Measurements from ENCODE around the gene ABHD17B.

Gene ABHD17B

DNA sequence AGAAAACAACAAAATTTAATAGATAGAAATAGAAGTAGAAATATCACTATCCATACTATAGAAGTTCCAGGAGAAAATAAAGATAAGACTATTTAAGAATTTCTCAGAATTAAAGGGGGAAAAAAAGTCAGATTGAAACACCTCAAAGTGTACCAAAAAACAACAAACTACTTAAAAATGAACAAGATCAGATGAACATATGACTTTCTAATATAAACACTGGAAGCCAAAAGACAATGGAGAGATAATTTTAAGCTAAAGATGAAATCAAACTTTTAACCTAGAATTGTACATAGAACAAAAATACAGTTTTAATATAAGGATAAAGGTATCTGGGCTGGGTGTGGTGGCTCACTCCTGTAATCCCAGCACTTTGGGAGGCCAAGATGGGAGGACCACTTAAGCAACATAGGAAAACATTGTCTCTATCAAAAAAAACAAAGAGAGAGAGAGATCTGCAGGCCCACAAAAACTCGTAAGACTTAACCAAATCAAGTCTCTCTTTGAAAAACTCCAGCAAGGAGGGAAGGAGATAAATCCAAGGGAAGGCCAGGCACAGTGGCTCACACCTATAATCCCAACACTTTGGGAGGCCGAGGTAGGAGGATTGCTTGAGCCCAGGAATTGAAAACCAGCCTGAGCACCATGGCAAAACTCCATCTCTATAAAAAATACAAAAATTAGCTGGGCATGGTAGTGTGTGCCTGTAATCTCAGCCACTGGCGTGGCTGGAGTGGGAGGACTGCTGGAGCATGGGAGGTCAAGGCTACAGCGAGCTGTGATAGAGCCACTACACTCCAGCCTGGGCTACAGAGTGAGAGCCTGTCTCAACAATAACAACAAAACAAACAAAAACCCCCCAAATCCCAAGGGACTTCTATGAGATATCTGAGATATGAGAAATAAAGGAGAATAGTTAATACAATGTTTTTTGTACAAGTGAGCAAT is 32.4 kb downstream of the ABHD17B start:
- H3K9me3 ChIP-seq (ENCODE audit: control insufficient read depth in 2 of 2, low read length in 2 of 2): peaks cover 0 to 7% of the 10 kb centered on the region in 2 donors

GRCh38 chr9:71876829-71877228 is 34.2 kb downstream of the ABHD17B start:
- no peak overlapping the region for H3K27ac ChIP-seq (ENCODE audit: low read length)
- no peak overlapping the region for H3K4me3 ChIP-seq (ENCODE audit: low read length in 2 of 2)
- H3K36me3 ChIP-seq (ENCODE audit: control insufficient read depth in 2 of 2, insufficient read depth in 2 of 2, low read length in 2 of 2): no peaks in the 10 kb centered on the region
- H3K9ac ChIP-seq (ENCODE audit: low read length in 2 of 2): no peak overlapping the region
- no peaks in the 10 kb centered on the region for H3K27me3 ChIP-seq (ENCODE audit: control insufficient read depth in 1 of 2, insufficient read depth in 2 of 2, low read length in 2 of 2)
- H3K4me1 ChIP-seq (ENCODE audit: control insufficient read depth, insufficient read depth, low read length): no peaks in the 10 kb centered on the region
- peaks cover 0 to 7% of the 10 kb centered on the region in 2 donors for H3K9me3 ChIP-seq (ENCODE audit: control insufficient read depth in 2 of 2, low read length in 2 of 2)

More for the DNA sequence above, 32.4 kb downstream of the ABHD17B start:
- H3K27ac ChIP-seq (ENCODE audit: low read length): no peak overlapping the region
- H3K4me1 ChIP-seq (ENCODE audit: control insufficient read depth, insufficient read depth, low read length): no peaks in the 10 kb centered on the region
- H3K36me3 ChIP-seq (ENCODE audit: control insufficient read depth in 2 of 2, insufficient read depth in 2 of 2, low read length in 2 of 2): no peaks in the 10 kb centered on the region
- no peak overlapping the region for H3K9ac ChIP-seq (ENCODE audit: low read length in 2 of 2)
- H3K27me3 ChIP-seq (ENCODE audit: control insufficient read depth in 1 of 2, insufficient read depth in 2 of 2, low read length in 2 of 2): no peaks in the 10 kb centered on the region
- H3K4me3 ChIP-seq (ENCODE audit: low read length in 2 of 2): no peak overlapping the region

DNA sequence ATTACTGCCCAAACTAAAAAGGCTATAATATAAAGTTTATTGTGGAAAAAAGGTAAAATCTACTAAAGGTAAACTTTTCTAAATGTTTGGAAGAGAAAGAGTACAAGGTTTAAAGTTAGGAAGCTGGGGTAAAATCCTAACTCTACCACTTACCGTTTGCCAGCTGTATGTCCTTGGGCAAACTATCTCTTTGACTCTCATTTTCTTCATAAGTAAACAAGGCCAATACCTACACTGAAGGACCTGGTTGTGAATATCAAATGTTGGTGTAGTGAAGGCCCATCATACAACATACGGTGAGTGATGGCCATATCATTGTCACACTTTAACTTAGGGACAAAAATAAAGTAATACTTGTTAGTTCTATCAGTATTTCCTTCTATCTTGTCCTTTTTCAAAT is 34.9 kb downstream of the ABHD17B start:
- no peaks in the 10 kb centered on the region for H3K36me3 ChIP-seq (ENCODE audit: control insufficient read depth in 2 of 2, insufficient read depth in 2 of 2, low read length in 2 of 2)
- H3K9ac ChIP-seq (ENCODE audit: low read length in 2 of 2): no peak overlapping the region
- peaks cover 0 to 7% of the 10 kb centered on the region in 2 donors for H3K9me3 ChIP-seq (ENCODE audit: control insufficient read depth in 2 of 2, low read length in 2 of 2)
- no peaks in the 10 kb centered on the region for H3K4me1 ChIP-seq (ENCODE audit: control insufficient read depth, insufficient read depth, low read length)
- H3K4me3 ChIP-seq (ENCODE audit: low read length in 2 of 2): no peak overlapping the region
- H3K27me3 ChIP-seq (ENCODE audit: control insufficient read depth in 1 of 2, insufficient read depth in 2 of 2, low read length in 2 of 2): no peaks in the 10 kb centered on the region
- H3K27ac ChIP-seq (ENCODE audit: low read length): no peak overlapping the region

- Histone ChIP-seq H3K27ac (ENCODE audit: low read length) (no peak overlapping the region), H3K4me3 (ENCODE audit: low read length in 2 of 2) (no peak overlapping the region)
These were observed 35.6 kb downstream of the ABHD17B start for GRCh38 chr9:71875345-71875744.

DNA sequence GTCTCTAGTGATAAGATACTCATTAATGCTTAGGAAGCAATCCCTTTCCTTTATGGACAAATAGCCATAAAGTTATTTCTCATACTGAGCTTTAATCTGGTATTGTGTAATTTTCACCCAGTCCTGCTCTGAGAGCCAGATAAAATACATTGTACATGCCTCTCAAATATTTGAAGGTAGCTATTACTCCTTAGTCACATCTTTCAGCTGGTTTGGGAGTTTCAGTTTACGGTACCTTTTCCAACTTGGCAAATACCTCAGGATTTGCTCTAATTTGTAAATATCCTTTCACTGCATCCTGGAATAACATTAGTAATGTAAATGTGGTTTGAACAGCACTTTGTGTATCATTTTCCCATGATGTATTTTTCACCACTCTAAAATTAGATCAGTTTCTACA is 47.4 kb downstream of the ABHD17B start:
- Histone ChIP-seq H3K27ac (ENCODE audit: low read length) (no peak overlapping the region), H3K4me3 (ENCODE audit: low read length in 2 of 2) (no peak overlapping the region), H3K27me3 (ENCODE audit: control insufficient read depth in 1 of 2, insufficient read depth in 2 of 2, low read length in 2 of 2) (no peaks in the 10 kb centered on the region), H3K9ac (ENCODE audit: low read length in 2 of 2) (no peak overlapping the region), H3K36me3 (ENCODE audit: control insufficient read depth in 2 of 2, insufficient read depth in 2 of 2, low read length in 2 of 2) (peaks cover 0 to 3% of the 10 kb centered on the region in 2 donors), H3K4me1 (ENCODE audit: control insufficient read depth, insufficient read depth, low read length) (no peaks in the 10 kb centered on the region), H3K9me3 (ENCODE audit: control insufficient read depth in 2 of 2, low read length in 2 of 2) (no peaks in the 10 kb centered on the region)

More at GRCh38 chr9:71875345-71875744, 35.6 kb downstream of the ABHD17B start:
- Histone ChIP-seq H3K9ac (ENCODE audit: low read length in 2 of 2) (no peak overlapping the region), H3K36me3 (ENCODE audit: control insufficient read depth in 2 of 2, insufficient read depth in 2 of 2, low read length in 2 of 2) (no peaks in the 10 kb centered on the region), H3K9me3 (ENCODE audit: control insufficient read depth in 2 of 2, low read length in 2 of 2) (peaks cover 0 to 7% of the 10 kb centered on the region in 2 donors), H3K27me3 (ENCODE audit: control insufficient read depth in 1 of 2, insufficient read depth in 2 of 2, low read length in 2 of 2) (no peaks in the 10 kb centered on the region), H3K4me1 (ENCODE audit: control insufficient read depth, insufficient read depth, low read length) (no peaks in the 10 kb centered on the region)

GRCh38 chr9:71861618-71862017 is 49.4 kb downstream of the ABHD17B start:
- Histone ChIP-seq H3K27me3 (ENCODE audit: control insufficient read depth in 1 of 2, insufficient read depth in 2 of 2, low read length in 2 of 2) (no peaks in the 10 kb centered on the region), H3K9me3 (ENCODE audit: control insufficient read depth in 2 of 2, low read length in 2 of 2) (no peaks in the 10 kb centered on the region), H3K4me3 (ENCODE audit: low read length in 2 of 2) (no peak overlapping the region), H3K36me3 (ENCODE audit: control insufficient read depth in 2 of 2, insufficient read depth in 2 of 2, low read length in 2 of 2) (peaks cover 0 to 3% of the 10 kb centered on the region in 2 donors), H3K4me1 (ENCODE audit: control insufficient read depth, insufficient read depth, low read length) (no peaks in the 10 kb centered on the region), H3K9ac (ENCODE audit: low read length in 2 of 2) (no peak overlapping the region), H3K27ac (ENCODE audit: low read length) (no peak overlapping the region)

GRCh38 chr9:71859939-71860338 is 51.1 kb downstream of the ABHD17B start:
- peaks cover 0 to 3% of the 10 kb centered on the region in 2 donors for H3K36me3 ChIP-seq (ENCODE audit: control insufficient read depth in 2 of 2, insufficient read depth in 2 of 2, low read length in 2 of 2)
- H3K9ac ChIP-seq (ENCODE audit: low read length in 2 of 2): no peak overlapping the region
- H3K4me3 ChIP-seq (ENCODE audit: low read length in 2 of 2): no peak overlapping the region
- H3K9me3 ChIP-seq (ENCODE audit: control insufficient read depth in 2 of 2, low read length in 2 of 2): no peaks in the 10 kb centered on the region
- H3K27ac ChIP-seq (ENCODE audit: low read length): no peak overlapping the region
- no peaks in the 10 kb centered on the region for H3K4me1 ChIP-seq (ENCODE audit: control insufficient read depth, insufficient read depth, low read length)
- no peaks in the 10 kb centered on the region for H3K27me3 ChIP-seq (ENCODE audit: control insufficient read depth in 1 of 2, insufficient read depth in 2 of 2, low read length in 2 of 2)

DNA sequence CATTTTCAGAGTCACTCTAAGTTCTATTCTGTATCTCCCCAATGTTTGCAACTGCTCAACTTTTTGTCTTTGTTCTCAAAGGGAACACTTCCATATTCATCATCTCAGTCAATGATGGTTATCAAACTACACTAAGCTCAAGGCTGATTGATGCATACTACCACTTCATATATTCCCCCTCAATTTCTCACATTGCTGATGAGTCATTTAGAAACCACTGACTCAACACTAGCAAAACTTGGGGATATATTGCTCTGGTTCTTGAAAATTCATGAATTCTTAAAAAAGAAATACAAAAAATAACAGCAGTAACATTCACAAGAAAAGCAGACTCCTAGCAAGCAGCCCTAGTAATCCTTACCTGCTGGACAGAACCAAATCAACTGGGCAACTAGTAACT is 52.2 kb downstream of the ABHD17B start:
- Histone ChIP-seq H3K36me3 (ENCODE audit: control insufficient read depth in 2 of 2, insufficient read depth in 2 of 2, low read length in 2 of 2) (peaks cover 0 to 3% of the 10 kb centered on the region in 2 donors), H3K27ac (ENCODE audit: low read length) (no peak overlapping the region), H3K4me1 (ENCODE audit: control insufficient read depth, insufficient read depth, low read length) (no peaks in the 10 kb centered on the region), H3K27me3 (ENCODE audit: control insufficient read depth in 1 of 2, insufficient read depth in 2 of 2, low read length in 2 of 2) (no peaks in the 10 kb centered on the region), H3K4me3 (ENCODE audit: low read length in 2 of 2) (no peak overlapping the region), H3K9ac (ENCODE audit: low read length in 2 of 2) (no peak overlapping the region), H3K9me3 (ENCODE audit: control insufficient read depth in 2 of 2, low read length in 2 of 2) (no peaks in the 10 kb centered on the region)

GRCh38 chr9:71858102-71858798 is 52.7 kb downstream of the ABHD17B start:
- no peaks in the 10 kb centered on the region for H3K27me3 ChIP-seq (ENCODE audit: control insufficient read depth in 1 of 2, insufficient read depth in 2 of 2, low read length in 2 of 2)
- H3K36me3 ChIP-seq (ENCODE audit: control insufficient read depth in 2 of 2, insufficient read depth in 2 of 2, low read length in 2 of 2): peaks cover 0 to under 1% of the 10 kb centered on the region in 2 donors
- no peaks in the 10 kb centered on the region for H3K9me3 ChIP-seq (ENCODE audit: control insufficient read depth in 2 of 2, low read length in 2 of 2)
- no peaks in the 10 kb centered on the region for H3K4me1 ChIP-seq (ENCODE audit: control insufficient read depth, insufficient read depth, low read length)
- H3K27ac ChIP-seq (ENCODE audit: low read length): no peak overlapping the region
- H3K9ac ChIP-seq (ENCODE audit: low read length in 2 of 2): no peak overlapping the region
- no peak overlapping the region for H3K4me3 ChIP-seq (ENCODE audit: low read length in 2 of 2)

DNA sequence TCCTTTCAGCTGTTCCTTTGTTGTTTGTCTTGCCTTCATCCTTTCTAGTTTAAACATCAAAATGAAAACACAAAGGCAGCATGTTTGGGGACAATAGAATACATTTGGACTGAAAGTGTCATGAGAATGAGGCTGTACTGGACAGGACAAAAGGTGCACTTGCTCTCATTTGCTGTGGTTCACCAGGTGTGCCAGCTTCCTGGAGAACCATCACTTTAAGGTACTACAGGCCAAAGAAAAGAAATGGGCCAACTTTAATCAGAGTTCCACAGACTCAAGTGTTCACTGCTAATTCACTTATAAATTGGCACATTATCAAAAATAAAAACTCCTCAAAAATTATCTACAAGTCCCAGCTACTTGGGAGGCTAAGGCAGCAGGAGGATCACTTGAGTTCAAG is 53.8 kb downstream of the ABHD17B start:
- no peaks in the 10 kb centered on the region for H3K36me3 ChIP-seq (ENCODE audit: control insufficient read depth in 2 of 2, insufficient read depth in 2 of 2, low read length in 2 of 2)
- H3K27ac ChIP-seq (ENCODE audit: low read length): no peak overlapping the region
- no peak overlapping the region for H3K9ac ChIP-seq (ENCODE audit: low read length in 2 of 2)
- H3K4me1 ChIP-seq (ENCODE audit: control insufficient read depth, insufficient read depth, low read length): no peaks in the 10 kb centered on the region
- no peaks in the 10 kb centered on the region for H3K9me3 ChIP-seq (ENCODE audit: control insufficient read depth in 2 of 2, low read length in 2 of 2)
- H3K4me3 ChIP-seq (ENCODE audit: low read length in 2 of 2): no peak overlapping the region
- no peaks in the 10 kb centered on the region for H3K27me3 ChIP-seq (ENCODE audit: control insufficient read depth in 1 of 2, insufficient read depth in 2 of 2, low read length in 2 of 2)

Data from stomach smooth muscle (tissue), 2 donors.